Stimulated activated CD8-positive, alpha-beta memory T cell treated with anti-CD3 and anti-CD28 coated beads, Interleukin-12 subunit alpha, Interleukin-12 subunit beta, amount 100 ng/mL, for 4 hours (primary cell): ENCODE measurements around the gene ABCA7.

Source experiments
- DNase-seq: peaks from one replicate; pipeline ENCODE4 v3.0.0-alpha.2; 2020; ENCODE audit warnings: low read depth

The ABCA7 gene, protein sequence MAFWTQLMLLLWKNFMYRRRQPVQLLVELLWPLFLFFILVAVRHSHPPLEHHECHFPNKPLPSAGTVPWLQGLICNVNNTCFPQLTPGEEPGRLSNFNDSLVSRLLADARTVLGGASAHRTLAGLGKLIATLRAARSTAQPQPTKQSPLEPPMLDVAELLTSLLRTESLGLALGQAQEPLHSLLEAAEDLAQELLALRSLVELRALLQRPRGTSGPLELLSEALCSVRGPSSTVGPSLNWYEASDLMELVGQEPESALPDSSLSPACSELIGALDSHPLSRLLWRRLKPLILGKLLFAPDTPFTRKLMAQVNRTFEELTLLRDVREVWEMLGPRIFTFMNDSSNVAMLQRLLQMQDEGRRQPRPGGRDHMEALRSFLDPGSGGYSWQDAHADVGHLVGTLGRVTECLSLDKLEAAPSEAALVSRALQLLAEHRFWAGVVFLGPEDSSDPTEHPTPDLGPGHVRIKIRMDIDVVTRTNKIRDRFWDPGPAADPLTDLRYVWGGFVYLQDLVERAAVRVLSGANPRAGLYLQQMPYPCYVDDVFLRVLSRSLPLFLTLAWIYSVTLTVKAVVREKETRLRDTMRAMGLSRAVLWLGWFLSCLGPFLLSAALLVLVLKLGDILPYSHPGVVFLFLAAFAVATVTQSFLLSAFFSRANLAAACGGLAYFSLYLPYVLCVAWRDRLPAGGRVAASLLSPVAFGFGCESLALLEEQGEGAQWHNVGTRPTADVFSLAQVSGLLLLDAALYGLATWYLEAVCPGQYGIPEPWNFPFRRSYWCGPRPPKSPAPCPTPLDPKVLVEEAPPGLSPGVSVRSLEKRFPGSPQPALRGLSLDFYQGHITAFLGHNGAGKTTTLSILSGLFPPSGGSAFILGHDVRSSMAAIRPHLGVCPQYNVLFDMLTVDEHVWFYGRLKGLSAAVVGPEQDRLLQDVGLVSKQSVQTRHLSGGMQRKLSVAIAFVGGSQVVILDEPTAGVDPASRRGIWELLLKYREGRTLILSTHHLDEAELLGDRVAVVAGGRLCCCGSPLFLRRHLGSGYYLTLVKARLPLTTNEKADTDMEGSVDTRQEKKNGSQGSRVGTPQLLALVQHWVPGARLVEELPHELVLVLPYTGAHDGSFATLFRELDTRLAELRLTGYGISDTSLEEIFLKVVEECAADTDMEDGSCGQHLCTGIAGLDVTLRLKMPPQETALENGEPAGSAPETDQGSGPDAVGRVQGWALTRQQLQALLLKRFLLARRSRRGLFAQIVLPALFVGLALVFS (N-terminal part only)

DNA sequence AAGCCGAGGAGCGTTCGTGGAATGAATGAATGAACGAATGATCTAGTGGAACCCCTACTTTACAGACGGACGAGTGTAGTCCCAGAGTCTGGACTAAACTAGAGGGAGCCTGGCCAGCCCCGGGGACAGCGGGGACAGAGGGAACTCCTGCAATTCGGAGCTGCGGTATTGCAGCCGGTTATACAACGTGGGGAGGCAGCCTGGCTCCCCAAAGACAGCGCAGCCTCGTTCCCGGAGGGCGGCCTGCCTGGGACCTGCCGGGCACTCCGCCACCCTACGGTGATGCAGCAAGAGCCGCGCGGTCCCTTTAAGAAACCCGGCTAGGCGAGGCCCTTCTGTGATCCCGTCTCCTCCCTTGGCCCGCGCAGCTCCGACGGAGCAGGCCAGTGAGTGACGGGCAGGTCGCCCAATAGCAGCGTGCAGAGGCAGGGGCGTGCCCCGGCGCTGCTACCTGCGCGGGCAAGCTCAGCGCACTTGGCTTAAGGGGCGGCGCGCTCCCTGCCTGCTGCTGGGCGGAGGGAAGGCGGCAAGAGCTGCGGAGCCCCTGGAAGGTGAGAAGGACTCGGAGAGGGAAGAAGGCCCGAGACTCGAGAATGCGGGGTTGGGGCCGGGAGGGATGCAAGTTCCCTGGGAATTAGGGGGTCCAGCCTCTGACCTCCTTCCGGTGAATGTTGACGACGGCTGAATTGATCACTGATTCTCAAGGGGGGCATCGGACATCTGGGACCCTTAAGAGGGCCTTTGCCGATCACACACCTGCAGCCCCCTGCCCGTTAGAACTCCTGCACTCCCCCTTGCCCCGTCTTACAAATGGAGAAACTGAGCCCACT lies at the start of gene ABCA7:
ABCA7 (plus strand) TSS at position 462 of the 830 bp plus-strand sequence. CDS start 1,255 bp downstream, outside the sequence.
- peak; percentile 99 for DNase-seq

DNA sequence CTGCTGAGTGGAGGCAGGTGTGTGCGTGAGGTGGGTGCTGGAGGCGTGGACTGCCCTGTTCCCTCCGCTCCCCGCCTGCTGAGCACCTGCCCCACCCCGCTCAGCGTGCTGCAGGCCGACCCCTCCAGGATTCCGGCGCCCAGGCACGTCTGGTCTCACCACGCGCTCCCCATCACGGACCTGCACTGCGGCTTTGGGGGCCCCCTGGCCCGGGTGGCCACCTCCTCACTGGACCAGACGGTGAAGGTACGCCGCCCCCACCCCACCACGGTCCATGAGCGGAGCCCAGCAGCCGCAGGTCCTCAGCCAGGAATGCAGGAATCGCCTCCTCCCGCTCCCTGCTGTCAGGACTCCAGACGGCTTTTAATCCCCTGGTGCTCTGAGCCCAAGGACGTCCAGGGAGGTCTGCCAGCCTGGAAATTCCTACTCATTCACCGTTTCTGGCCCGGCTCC lies 49.8 kb upstream of the ABCA7 start:
- no peak for DNase-seq

DNA sequence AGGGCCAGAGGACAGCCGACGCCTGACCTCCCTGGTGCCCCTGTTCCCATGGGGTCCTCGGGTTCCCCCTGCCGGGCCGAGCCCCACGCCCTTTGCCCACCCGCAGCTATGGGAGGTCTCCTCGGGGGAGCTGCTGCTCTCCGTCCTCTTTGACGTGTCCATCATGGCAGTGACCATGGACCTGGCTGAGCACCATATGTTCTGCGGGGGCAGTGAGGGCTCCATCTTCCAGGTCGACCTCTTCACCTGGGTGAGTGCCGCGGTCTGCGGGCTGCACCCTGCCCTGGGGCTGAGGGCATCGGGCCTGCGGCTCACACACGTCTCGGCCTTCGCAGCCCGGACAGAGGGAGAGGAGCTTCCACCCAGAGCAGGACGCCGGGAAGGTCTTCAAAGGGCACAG lies 49.2 kb upstream of the ABCA7 start:
- DNase-seq: no peak

DNA sequence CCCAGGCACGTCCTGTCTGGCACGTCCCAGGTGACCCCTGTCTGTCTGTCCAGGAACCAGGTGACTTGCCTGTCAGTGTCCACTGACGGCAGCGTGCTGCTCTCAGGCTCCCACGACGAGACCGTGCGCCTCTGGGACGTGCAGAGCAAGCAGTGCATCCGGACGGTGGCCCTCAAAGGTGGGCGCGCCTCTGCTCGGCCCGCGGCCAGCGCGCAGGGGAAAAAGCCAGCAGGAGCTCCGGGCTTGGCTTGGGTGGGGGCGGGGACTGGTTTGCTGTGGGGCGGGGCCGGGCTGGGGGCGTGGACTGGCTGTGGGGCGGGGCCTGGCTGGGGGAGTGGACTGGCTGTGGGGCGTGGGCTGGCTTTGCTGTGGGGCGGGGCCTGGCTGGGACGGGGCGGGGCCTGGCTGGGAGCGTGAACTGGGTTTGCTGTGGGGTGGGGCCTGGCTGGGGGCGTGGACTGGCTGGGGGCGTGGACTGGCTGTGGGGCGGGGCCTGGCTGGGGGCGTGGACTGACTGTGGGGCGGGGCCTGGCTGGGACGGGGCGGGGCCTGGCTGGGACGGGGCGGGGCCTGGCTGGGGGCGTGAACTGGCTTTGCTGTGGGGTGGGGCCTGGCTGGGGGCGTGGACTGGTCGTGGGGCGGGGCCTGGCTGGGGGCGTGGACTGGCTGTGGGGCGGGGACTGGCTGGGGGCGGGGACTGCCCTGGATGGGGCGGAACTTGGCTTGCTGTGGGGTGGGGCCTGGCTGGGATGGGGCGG lies 48.6 kb upstream of the ABCA7 start:
- DNase-seq: no peak

DNA sequence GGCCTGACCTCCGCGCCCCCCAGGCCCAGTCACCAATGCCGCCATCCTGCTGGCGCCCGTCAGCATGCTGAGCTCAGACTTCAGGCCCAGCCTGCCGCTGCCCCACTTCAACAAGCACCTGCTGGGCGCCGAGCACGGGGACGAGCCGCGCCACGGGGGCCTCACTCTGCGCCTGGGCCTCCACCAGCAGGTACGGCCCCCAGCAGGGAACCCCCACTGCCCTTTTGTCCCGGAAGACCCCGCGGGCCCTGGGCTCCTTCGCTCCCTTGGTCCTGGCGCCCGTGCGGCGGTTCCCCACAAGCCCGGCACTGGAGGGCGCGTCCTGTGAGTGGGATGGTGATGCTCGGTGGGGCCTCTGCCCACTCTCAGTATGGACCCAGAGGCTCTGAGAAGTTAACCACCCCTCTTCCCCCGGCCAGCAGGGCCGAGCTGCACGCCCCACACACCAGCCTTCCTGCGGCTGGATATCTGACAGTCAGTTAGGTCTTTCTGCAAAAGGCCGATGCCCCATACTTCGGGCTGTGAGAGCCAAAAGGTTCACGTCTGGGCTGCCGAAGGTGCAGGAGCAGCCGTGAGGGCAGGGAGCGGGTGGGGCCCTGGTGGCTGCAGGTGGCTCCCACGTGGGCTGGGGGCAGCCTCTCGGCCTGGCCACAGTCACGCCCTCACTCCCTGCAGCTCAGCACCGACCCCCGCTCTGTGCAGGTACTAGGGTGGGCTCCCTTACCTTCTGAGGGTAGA lies 47.8 kb upstream of the ABCA7 start:
- DNase-seq: no peak

DNA sequence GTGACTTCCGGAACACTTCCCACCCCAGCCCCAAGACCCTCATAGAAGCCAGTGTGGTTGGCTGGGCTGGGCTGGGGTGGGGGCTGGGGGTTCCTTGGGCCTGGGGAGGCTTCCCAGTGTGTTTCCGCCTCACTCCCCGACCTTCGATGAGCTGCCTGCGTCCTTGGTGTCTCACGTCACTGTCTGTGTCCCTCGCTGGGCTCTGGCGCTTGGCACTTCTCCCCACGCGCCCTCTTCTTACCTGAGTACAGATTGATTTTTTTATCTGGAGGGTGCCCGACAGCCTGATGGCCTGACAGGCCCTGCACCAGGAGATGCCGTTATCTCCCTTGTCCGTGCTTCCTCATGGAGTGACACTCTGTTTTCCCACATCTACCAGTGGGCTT lies 47.2 kb upstream of the ABCA7 start:
- DNase-seq: no peak

DNA sequence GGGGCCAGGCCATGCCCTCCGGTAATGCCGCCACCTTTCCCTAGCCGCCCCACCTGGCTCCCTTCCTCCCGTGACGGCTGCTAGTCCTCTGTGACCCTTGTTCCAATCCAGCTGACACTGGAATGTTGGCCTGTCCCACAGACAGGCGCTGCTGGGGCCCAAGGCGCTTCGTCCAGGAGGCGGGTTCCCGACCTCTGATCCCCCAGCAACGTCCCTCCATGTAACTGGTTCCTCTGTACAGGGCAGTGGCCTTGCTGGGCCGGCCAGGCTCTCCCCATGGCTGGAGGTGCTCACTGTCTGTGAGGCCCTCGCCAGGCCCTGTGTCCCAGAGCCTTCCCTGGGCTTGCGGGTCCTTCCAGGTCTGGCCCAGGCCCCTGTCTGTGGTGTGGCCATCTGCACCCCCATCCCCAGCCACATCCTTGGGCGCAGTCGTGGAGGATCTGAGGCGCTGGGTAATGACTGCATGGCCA lies 46.5 kb upstream of the ABCA7 start:
- no peak for DNase-seq

DNA sequence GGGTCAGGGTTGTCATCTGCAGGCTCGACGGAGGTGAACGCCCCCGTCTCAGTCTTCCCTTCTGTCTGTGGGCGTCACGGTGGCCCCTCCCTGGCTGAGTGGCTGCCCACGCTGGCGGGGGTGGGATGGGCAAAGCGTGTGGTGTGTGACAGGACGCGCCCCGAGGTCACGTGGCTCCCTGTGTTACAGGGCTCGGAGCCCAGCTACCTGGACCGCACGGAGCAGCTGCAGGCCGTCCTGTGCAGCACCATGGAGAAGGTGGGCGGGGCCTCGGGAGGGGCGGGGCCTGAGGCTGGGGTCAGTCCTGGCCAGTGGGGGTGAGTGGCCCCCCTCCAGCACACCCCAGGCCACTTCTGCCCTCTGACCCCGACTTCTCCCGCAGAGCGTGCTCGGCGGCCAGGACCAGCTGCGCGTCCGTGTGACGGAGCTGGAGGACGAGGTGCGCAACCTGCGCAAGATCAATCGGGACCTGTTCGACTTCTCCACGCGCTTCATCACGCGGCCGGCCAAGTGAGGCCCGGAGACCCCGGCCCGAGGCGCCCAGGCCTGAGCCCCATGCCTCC lies 46.0 kb upstream of the ABCA7 start:
- DNase-seq: no peak

DNA sequence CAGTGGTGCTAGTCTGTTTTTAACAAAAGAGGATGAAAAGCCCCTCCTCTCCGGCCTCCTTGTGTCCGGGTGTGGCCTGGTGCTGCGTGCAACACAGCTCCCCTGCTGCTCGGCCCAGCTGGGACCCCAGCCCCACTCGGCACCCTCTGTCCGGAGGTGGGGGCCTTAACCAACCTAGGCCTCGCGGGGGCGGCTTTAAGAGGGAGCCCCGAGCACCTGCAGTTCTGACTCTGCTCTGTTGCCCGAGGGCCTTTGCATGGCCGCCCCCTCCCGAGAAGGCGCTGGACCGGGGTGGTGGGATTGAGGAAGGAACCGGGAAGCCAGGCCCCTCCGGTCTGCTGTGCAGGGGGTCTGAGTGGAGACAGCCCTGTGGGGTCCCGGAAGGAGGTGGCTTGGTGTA lies 45.4 kb upstream of the ABCA7 start:
- DNase-seq: no peak

DNA sequence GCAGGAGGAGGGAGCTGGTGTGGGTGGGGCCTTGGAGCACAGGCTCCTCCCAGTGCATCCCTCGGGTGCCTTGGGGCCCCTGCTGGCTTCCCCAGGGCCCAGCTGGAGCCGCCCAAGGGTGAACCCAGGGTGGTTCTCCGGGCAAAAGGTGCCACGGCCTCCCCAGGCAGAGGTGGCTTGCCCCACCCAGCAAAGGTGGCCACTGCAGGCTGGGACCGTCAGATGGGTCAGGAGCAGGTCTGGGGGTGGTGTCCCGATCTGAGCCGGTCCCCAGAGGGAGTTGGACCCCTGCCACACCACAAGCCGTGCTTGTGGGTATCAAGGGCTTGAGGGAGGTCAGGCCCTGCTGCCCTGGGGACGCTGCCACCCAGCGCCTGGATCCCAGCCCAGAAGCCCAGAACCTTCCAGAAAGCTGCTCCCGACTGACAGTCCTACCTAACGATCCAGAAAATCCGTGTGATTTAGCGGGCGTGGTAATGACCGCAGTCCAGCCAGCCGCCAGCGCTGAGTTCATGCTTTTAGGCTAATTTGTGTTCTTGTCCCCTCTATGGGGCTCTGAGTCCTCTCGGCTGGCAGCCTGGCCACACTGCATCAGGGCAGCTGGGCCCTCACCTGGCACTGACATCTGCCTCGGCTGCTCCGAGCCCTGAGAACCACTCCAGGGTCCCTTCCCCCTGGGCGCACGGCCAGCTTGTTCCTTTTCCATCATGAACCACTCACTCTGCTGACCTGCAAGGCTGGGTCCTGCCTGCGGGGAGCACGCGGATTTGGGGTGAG lies 44.7 kb upstream of the ABCA7 start:
- no peak for DNase-seq

DNA sequence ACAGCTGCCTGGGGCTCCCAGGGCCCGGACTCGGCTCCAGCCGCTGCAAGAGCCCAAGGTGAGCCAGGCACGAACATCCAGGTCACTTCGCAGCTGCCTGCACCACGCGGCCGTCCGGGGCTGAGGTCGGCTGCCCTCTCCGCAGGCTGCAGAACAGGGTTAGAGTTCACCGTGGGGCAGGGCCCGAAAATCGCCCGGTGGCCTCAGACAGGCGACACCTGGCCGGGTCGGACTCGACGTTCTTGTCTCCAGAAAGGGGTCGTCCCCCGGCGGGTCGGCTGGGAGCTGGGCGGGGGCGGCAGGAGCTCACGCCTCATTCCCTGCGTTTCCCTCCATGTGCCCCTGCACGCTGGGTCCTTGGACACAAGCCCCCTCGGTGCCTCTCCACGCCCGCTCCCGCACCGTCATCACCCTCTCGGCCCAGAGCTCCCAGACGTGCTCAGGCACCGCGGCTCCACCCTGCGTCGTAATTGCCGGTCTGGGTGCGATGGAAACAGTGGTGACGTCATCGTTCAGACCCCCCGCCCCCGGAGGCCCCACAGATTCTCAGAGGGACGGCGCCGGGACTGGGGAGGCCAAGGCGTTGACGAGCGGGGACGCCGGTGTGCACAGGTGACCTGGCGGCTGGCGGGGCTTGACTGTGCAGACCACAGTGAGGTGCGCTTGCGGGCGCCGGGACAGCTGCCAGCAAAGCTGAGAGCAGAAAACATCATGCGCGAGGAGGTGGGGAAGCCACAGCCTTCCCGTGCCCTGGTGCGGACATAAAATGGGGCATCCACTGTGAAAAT lies 43.7 kb upstream of the ABCA7 start:
- peak; percentile 66 for DNase-seq

DNA sequence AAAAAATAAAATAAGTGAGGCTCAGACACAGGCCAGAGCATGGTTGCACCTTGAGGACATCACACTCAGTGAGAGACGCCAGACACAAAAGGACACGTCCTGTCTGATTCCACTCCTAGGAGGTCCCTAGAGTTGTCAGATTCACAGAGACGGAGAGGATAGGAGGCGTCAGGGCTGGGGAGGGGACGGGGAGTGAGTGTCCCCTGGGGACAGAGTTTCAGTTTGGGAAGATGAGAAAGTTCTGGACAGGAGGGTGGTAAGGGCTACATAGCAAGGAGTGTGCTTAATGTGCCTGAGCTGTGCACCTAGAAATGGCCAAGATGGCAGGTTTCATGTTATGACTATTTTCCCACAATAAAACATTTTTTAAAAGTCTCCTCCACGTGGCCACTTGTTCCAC lies 41.8 kb upstream of the ABCA7 start:
- no peak for DNase-seq

DNA sequence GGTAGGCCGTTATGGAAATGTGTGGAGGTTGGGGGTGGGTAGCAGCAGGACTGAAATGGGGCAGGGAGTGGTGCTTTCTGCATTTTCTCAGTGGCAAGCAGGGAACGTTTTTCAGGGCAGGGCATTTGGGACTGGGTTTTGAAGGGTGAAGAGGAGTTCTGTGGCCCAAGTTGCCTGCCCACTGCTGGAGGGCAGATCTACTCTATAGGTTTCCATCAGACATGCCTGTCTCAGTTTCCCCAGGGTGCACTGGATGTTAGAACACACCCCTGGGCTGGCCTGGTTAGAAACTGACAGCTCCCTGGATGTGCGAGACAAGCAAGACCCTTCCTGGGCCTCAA lies 40.6 kb upstream of the ABCA7 start:
- no peak for DNase-seq

DNA sequence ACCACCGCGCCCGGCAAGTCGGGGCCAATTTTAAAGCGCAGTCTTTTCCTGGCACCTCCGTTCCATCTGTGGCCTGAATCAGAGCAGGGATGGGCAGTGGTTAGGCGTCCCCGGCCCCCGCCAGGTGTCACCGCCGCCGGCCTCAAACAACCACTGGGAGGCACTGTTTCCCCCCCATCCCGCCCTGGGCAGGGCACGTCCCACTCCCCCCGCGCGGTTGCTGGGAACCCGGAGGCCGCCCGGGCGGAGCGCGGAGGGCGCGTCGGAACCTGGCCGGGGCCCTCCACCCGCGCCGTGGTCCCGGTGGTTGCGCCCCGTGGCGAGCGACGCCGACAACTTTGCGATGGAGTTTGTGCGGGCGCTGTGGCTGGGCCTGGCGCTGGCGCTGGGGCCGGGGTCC lies 39.8 kb upstream of the ABCA7 start, which contains the start of gene GRIN3B:
GRIN3B (plus strand) TSS at position 325 of the 400 bp plus-strand sequence; CDS start at position 344, 19 bp downstream.
- peak; percentile 36 for DNase-seq

DNA sequence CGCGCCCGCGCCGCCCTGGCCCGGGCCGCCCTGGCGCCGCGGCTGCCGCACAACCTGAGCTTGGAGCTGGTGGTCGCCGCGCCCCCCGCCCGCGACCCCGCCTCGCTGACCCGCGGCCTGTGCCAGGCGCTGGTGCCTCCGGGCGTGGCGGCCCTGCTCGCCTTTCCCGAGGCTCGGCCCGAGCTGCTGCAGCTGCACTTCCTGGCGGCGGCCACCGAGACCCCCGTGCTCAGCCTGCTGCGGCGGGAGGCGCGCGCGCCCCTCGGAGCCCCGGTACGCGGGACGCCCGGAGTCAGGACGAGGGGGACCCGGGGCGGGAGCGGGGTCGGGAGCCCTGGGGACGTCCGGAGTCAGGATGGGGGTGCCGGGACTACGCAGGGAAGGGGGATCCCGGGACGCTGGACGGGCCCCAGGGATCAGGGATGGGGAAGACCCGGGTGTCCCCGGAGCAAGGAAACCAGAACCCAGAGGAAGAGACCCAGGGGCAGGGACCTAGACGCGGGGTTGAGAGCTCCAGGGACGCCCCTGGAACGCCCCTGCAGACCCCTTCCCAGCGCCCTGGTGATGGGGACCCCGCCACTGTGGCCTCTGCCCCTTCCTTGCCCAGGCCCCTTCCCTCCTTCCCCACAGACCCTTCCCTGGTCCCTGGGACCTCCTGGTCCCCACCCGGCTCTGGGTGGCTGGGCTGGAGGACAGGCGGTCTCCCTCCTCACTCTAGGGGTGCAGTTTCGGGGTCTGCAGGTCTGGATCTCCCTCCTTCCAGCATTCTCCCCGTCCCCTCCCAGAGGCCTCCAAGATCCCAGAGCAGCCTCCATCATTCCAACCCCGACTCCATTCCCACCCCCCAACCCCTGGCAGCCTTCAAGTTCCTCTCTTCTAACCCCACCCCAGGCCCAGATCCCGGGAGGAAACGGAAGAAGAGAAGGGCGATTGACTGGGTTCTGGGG lies 39.0 kb upstream of the ABCA7 start:
- DNase-seq: no peak

DNA sequence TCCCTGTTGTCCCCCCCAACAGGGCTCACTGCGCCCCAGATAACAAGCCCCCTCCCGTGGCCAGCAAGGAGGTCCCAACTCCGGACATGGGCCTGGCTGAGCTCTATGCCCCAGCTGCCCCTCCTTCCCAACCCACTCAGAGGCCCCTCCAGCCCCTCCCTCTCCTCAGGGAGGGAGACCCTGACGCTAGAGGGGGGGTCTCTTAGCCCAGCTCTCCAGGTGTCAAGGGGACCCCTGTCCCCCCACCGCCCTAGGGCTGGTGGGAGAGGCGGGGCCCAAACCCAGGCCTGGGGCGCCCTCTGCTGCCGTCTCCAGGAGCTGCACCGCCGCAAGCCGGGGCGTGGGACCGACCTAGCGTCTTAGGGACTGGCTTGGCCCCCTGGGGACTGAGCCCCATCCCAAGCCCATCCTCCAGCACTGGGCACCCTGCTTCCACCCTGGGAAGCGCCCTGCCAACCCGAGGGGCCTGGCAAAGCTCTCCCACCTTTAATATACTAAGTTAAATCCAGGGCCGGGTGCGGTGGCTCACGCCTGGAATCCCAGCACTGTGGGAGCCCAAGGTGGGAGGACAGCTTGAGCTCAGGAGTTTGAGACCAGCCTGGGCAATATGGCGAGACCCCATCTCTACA lies 38.3 kb upstream of the ABCA7 start:
- peak; percentile 49 for DNase-seq
